Measurements from ENCODE around the gene MRM3.
"Not testable (repeated sequence)": the region's sequence is repeated elsewhere in the genome, so short reads cannot be mapped to it uniquely, and the experiment has no call there.

MRM3 gene

GRCh38 chr17:828761-829160 is 46.6 kb downstream of the MRM3 start:
- no peak for DNase-seq

- DNase-seq: not testable (repeated sequence)
These were observed 47.5 kb downstream of the MRM3 start for GRCh38 chr17:829614-830013.

- DNase-seq: no peak
These were observed 48.2 kb downstream of the MRM3 start for GRCh38 chr17:830381-830780.

GRCh38 chr17:830950-831349 is 48.8 kb downstream of the MRM3 start:
- no peak for DNase-seq

- no peak for DNase-seq
These were observed 52.0 kb downstream of the MRM3 start for GRCh38 chr17:834136-834535.

GRCh38 chr17:835263-835662 is 53.1 kb downstream of the MRM3 start:
- no peak for DNase-seq

GRCh38 chr17:835721-836120 is 53.6 kb downstream of the MRM3 start:
- DNase-seq: not testable (repeated sequence)

- DNase-seq: no peak
These were observed 54.0 kb downstream of the MRM3 start for GRCh38 chr17:836151-836550.

- no peak for DNase-seq
These were observed 56.3 kb downstream of the MRM3 start for GRCh38 chr17:838486-838885.

- DNase-seq: no peak
These were observed 59.2 kb downstream of the MRM3 start for GRCh38 chr17:841313-841712.
